Measurements from ENCODE around the gene SETD3.

SETD3 gene

GRCh38 chr14:99522457-99522891 is 41.8 kb upstream of the SETD3 start:
- H3K4me1 ChIP-seq (ENCODE audit: insufficient read depth, low read length, severe bottlenecking) = no peaks in the 10 kb centered on the region
- H3K27ac ChIP-seq (ENCODE audit: low read depth, low read length, poor library complexity, severe bottlenecking) = no peak overlapping the region
- no peak overlapping the region for H3K9ac ChIP-seq (ENCODE audit: low read length)

GRCh38 chr14:99522025-99522401 is 41.4 kb upstream of the SETD3 start:
- TF ChIP-seq CTCF (IDR thresholded peaks at IDR 0.05; ENCODE audit: low read length) = no peak
- no peak for TF ChIP-seq EZH2 (IDR thresholded peaks at IDR 0.05; ENCODE audit: borderline replicate concordance, low read length)
- H3K4me3 ChIP-seq (ENCODE audit: low read depth, low read length, poor library complexity, severe bottlenecking) = no peak overlapping the region
- no peaks in the 10 kb centered on the region for H3K9me2 ChIP-seq (ENCODE audit: low read depth, low read length)
- H3K27me3 ChIP-seq (ENCODE audit: insufficient read depth, low read length) = 0 out of 2 replicates have a peak, but pooled peaks cover 3% of the 10 kb centered on the region
- H3K36me3 ChIP-seq (ENCODE audit: insufficient read depth, low read length) = no peaks in the 10 kb centered on the region
- no peaks in the 10 kb centered on the region for H3K9me3 ChIP-seq (ENCODE audit: low read length)
- H3K4me1 ChIP-seq (ENCODE audit: insufficient read depth, low read length, severe bottlenecking) = no peaks in the 10 kb centered on the region
- no peak overlapping the region for H3K9ac ChIP-seq (ENCODE audit: low read length)
- H3K79me2 ChIP-seq (ENCODE audit: insufficient read depth, low read length) = no peaks in the 10 kb centered on the region
- no peaks in the 10 kb centered on the region for H4K20me1 ChIP-seq (ENCODE audit: insufficient read depth, low read length)
- H3F3A ChIP-seq (ENCODE audit: insufficient read depth, low read length) = no peaks in the 10 kb centered on the region
- no peak overlapping the region for H3K27ac ChIP-seq (ENCODE audit: low read depth, low read length, poor library complexity, severe bottlenecking)
- no peak overlapping the region for H3K4me2 ChIP-seq (ENCODE audit: low read length)
- no peak overlapping the region for H2AFZ ChIP-seq (ENCODE audit: low read length)

More at GRCh38 chr14:99522457-99522891, 41.8 kb upstream of the SETD3 start:
- Histone ChIP-seq H3K36me3 (ENCODE audit: insufficient read depth, low read length) (no peaks in the 10 kb centered on the region), H3K9me2 (ENCODE audit: low read depth, low read length) (no peaks in the 10 kb centered on the region), H3K79me2 (ENCODE audit: insufficient read depth, low read length) (no peaks in the 10 kb centered on the region), H4K20me1 (ENCODE audit: insufficient read depth, low read length) (no peaks in the 10 kb centered on the region), H3F3A (ENCODE audit: insufficient read depth, low read length) (no peaks in the 10 kb centered on the region), H3K9me3 (ENCODE audit: low read length) (no peaks in the 10 kb centered on the region), H3K27me3 (ENCODE audit: insufficient read depth, low read length) (0 out of 2 replicates have a peak, but pooled peaks cover 3% of the 10 kb centered on the region), H2AFZ (ENCODE audit: low read length) (no peak overlapping the region), H3K4me2 (ENCODE audit: low read length) (no peak overlapping the region), H3K4me3 (ENCODE audit: low read depth, low read length, poor library complexity, severe bottlenecking) (no peak overlapping the region)
- TF ChIP-seq EZH2 (IDR thresholded peaks at IDR 0.05; ENCODE audit: borderline replicate concordance, low read length) = no peak
- TF ChIP-seq CTCF (IDR thresholded peaks at IDR 0.05; ENCODE audit: low read length) = no peak

GRCh38 chr14:99521176-99522024 is 40.7 kb upstream of the SETD3 start:
- no peaks in the 10 kb centered on the region for H3K36me3 ChIP-seq (ENCODE audit: insufficient read depth, low read length)
- H3K9ac ChIP-seq (ENCODE audit: low read length) = no peak overlapping the region
- no peak overlapping the region for H3K27ac ChIP-seq (ENCODE audit: low read depth, low read length, poor library complexity, severe bottlenecking)
- H3K4me2 ChIP-seq (ENCODE audit: low read length) = no peak overlapping the region
- no peaks in the 10 kb centered on the region for H3K9me2 ChIP-seq (ENCODE audit: low read depth, low read length)
- no peak overlapping the region for H3K4me3 ChIP-seq (ENCODE audit: low read depth, low read length, poor library complexity, severe bottlenecking)
- 0 out of 2 replicates have a peak, but pooled peaks cover 3% of the 10 kb centered on the region for H3K27me3 ChIP-seq (ENCODE audit: insufficient read depth, low read length)
- H3K4me1 ChIP-seq (ENCODE audit: insufficient read depth, low read length, severe bottlenecking) = no peaks in the 10 kb centered on the region
- no peak overlapping the region for H2AFZ ChIP-seq (ENCODE audit: low read length)
- no peaks in the 10 kb centered on the region for H3K9me3 ChIP-seq (ENCODE audit: low read length)
- TF ChIP-seq EZH2 (IDR thresholded peaks at IDR 0.05; ENCODE audit: borderline replicate concordance, low read length) = no peak
- TF ChIP-seq CTCF (IDR thresholded peaks at IDR 0.05; ENCODE audit: low read length) = no peak
- no peaks in the 10 kb centered on the region for H3F3A ChIP-seq (ENCODE audit: insufficient read depth, low read length)
- H4K20me1 ChIP-seq (ENCODE audit: insufficient read depth, low read length) = no peaks in the 10 kb centered on the region
- no peaks in the 10 kb centered on the region for H3K79me2 ChIP-seq (ENCODE audit: insufficient read depth, low read length)

Data from OCI-LY1 (cell line).